Stimulated activated CD4-positive, alpha-beta T cell treated with anti-CD3 and anti-CD28 coated beads, Interleukin-1b, Interleukin-23, amount 100 ng/mL, for 48 hours (primary cell): ENCODE data around the gene SCD.
A peak's percentile ranks its signal among the peaks of the same experiment; 100 is the strongest.
"Not testable (repeated sequence)": the region's sequence is repeated elsewhere in the genome, so short reads cannot be mapped to it uniquely, and the experiment has no call there.

Source experiments
- DNase-seq: peaks from one replicate; pipeline ENCODE4 v3.0.0-alpha.2; 2020

Gene SCD

DNA sequence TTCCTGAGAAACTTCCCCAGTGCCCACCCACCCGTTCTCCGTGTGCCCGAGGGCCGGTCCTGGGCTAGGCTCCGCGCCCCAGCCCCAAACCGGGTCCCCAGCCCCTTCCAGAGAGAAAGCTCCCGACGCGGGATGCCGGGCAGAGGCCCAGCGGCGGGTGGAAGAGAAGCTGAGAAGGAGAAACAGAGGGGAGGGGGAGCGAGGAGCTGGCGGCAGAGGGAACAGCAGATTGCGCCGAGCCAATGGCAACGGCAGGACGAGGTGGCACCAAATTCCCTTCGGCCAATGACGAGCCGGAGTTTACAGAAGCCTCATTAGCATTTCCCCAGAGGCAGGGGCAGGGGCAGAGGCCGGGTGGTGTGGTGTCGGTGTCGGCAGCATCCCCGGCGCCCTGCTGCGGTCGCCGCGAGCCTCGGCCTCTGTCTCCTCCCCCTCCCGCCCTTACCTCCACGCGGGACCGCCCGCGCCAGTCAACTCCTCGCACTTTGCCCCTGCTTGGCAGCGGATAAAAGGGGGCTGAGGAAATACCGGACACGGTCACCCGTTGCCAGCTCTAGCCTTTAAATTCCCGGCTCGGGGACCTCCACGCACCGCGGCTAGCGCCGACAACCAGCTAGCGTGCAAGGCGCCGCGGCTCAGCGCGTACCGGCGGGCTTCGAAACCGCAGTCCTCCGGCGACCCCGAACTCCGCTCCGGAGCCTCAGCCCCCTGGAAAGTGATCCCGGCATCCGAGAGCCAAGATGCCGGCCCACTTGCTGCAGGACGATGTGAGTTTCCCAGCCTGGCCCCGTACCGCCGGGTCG is at the start of gene SCD:
Gene SCD (plus strand): TSS at position 469 of the 803 bp plus-strand sequence. CDS start 272 bp downstream, at position 741.
- DNase-seq: peak; percentile 90

DNA sequence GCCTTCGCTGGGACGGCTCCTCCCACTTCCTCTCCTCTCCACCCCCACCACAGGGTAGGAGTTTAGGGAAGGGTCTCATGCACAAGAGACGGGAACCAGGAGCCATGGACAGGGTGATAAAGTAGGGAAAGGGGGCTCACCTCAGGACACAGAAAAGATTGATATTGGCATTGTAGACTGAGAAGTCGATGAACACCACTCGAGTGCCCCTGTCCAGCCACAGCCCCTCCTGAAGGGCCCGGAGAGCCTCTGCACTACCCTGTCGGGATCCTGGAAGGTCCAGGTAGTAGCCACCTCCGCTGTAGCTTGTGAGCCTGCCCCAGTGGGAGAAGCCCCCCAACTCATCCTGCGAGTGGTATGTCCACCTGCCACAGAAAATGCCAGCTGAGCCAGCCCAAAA is 49.8 kb upstream of the SCD start:
- no peak for DNase-seq

DNA sequence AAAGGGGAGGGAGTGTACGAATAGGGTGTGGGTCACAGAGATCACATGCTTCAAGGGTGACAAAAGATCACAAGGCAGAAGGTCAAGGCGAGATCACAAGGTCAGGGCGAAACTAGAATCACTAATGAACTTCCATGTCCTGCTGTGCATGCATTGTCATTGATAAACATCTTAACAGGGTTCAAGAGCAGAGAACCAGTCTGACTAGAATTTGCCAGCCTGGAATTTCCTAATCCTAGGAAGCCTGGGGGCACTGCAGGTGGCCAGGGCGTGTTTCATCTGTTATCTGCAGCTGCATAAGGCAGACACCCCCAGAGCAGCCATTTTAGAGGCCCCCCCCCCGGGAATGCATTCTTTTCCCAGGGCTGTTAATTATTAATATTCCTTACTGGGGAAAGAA is 45.9 kb upstream of the SCD start:
- not testable (repeated sequence) for DNase-seq

DNA sequence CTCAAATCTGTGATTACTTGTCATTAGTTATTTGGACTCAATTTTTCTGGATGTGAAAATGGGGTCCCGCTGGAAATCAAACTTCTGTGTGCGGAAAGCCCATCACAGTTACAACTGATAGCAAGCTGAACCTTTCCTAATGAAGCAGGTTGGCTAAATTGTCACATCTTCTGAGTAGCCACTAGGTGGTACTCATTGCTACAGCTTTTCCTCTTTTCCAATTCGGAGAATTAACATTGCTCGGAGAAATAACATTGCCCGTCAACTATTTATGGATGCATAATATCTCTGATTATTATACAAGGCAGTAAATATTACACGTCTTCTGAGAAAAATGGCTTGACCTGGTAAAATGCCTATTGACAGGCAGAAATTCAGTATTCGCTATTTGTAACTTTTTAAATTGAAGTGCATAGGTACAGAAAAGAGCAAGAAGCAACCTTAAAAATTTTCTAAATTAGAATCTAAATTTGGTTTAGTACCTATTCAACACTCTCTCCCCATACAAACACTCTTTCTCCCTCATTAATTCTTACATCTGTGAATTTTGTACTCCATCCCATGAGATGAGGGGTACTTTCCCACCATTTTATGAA is 43.2 kb upstream of the SCD start:
- DNase-seq: no peak

DNA sequence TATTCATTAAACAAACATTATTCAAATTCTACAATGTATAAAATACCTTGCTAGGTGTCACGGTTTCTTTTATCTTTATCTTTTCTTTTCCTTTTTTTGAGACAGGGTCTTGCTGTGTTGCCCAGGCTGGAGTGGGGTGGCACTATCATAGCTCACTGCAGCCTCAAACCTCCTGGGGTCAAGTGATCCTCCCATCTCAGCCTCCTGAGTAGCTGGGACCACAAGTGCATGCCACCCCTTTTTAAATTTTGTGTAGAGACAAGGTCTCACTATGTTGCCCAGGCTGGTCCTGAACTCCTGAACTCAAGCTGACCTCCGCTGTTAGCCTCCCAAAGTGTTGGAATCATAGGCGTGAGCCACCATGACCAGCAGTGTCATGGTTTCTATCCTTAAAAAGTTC is 42.6 kb upstream of the SCD start:
- no peak for DNase-seq

DNA sequence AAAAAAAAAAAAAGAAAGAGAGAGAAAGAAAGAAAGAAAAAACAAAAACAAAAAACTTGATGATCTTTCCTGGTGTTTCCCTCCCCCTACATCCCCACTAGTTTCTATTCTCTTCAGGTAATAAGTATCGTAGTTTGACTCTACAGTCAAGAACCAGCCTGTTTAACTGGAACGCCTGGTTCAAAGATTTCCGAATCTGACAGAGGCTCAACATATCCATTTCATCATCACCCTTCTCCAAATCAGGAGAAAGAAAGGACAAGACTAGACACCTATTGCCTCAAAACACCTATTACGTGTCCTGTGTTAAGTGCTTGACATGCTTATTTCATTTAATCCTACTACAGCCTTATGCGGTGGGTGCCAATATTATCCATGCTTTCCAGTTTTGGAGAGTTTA is 40.2 kb upstream of the SCD start:
- DNase-seq: no peak

DNA sequence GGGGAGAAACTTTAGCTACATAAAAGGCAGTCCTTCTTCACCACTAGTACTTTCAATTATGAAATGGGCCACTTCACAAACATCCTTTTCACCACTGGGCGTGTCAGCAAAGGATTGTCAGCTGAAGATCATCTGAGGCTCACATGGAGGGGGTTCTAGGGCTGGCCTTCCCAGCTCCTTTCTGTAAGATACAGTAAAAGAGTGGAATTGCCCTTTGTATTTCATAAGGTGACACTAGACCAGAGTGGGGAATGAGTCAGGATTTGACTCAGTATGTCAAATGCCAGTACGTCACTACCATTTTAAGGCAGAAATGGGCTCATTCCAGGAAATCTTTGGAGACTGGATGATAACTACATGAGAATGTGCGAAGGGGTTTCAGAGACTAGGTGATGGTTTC is 39.3 kb upstream of the SCD start:
- DNase-seq: no peak

DNA sequence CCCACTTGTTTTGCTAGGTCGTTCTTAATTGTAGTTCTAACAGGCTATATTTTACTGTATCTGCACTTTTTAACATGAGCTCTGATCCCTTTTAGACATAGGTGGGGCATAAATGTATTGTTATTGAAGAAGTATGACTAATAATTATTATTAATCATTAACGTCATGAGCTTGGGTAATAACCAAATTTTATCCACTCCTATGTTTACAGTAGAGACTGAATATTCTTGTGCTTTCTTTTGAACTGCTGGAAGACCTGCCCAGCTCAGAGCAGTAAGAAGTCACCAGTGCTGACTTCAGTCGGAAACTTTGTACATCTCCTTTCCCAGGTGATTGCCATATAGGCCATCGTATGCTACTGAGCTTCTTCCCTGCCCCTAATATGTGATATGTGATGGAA is 35.7 kb upstream of the SCD start:
- DNase-seq: no peak

DNA sequence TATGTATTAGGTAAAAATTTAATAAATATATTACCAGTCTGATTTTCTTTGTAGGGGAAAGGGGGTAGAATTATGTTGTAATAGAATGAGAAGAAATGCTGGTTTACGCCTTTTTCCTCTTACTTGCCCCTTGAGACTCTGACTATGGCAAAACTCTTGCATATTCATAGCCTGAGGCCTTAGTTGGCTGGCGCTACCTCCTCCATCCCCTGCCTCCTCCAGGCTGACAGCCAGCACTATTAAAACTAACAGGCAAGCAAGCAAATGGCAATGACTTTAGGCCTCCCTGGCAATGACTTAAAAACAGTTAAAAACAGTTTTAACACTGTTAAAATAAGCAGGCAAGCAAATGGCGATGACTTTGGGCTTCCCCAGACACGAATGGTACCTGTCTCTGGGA is 31.4 kb upstream of the SCD start:
- no peak for DNase-seq

DNA sequence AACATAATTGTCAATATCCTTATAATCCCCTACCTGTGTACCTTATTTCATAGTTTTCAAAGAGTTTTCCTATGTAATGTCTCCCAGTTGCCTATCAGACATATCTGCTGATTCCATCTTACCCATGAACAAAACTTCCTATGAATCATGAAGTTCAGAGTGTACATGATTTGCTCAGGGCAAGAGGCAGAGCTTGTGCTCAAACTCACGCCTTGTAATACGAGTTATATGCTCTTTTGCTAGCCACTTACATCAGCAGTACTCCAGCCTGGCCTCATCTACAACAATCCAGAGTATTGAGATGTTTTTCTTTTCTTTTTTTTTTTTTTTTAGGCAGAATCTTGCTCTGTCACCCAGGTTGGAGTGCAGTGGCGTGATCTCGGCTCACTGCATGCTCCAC is 28.8 kb upstream of the SCD start:
- no peak for DNase-seq

DNA sequence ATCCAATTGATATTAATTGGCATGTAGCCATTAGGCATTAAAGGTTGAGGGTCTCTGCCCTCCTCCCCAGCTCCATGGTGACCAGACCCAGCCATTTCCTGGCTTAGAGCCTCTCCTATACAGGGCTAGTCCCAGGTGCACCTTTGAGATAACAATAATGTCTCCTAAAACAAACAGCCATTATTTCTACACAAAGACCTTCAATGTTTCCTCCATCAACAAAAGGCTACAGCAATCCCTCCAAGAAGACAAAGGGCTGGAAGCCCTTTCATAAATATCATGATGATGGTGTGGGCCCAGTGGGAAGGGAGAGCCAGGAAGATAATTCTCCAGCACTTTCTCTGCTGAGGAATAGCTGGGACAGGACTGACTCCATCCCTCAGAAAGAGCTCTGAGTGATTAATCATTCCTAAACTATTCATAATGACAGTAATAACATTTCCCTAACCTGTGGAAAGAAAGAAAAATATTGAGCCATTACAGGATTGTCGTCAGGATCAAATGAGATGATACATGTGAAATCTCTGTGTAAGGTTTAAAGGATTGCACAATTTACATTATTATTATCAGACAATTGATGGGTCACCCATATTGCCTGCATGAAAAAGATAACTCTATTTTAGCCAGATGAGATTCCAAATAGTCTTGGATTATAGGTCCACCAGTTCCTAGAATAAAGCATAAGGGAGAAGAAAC is 27.2 kb upstream of the SCD start:
- DNase-seq: no peak

DNA sequence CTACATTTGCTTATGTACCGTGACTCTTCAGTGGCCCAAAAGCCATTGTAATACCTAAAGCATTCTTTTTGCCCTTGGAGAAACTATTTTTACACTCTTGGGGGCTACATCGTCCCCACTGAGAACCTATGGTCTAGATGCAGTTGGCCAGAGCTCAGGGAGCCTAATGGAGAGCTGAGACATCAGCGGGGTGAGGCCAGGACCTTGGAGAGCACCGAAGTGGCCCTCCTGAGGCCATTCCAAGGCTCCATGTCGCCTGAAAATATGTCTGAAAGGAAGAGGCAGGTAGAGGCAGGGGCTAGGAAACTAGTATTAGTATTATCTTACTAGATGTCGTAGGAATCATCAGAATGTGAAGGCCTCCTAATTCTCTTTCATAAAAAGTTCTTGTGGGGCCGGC is 21.9 kb upstream of the SCD start:
- DNase-seq: no peak

DNA sequence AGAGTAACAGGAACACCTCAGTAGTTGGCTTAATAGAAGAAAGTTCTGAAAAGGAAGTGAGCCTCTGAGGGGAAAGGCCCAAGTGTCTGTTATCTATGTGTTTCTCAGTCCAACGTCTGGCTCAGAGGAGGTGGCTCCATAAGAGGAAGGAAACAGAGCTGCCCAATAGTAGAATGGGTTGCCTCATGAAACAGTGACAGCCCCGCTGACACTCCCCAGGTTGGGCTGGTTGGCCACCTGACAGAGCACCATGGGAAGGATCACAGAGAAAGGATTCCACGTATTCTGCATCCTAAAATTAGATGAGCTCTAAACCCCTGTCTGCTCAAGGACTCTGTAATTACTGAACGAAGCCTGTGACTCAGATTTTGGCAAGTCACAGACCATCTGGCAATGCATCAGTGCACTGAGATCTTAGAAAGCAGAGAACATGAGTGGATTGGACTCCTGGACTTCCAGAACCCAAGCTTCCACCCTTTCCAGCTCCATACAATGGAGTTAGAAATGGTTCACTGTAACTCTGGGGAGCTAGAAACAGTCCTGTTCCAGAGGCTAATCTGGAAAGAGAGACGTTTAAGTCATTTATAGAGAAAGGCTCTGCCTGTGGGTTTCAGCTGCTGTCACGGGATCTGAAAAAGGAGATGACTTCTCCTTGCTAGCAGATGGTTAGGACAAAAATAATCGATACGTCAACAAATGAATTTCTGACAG is 19.9 kb upstream of the SCD start:
- DNase-seq: peak; percentile 28

DNA sequence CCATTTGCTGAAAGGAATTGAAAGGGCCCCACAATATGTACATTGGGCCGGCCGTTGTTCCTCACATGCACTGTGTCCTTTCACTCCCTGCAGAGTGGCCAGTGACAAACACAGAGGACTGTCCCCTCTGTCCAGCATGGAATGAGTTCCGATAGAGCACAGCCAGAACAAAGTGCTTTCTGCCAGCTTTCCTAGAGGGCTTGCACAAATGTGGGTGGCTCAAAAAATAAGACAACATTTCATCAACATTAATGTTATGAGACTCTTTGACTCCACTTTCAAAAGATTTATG is 19.4 kb upstream of the SCD start:
- no peak for DNase-seq

DNA sequence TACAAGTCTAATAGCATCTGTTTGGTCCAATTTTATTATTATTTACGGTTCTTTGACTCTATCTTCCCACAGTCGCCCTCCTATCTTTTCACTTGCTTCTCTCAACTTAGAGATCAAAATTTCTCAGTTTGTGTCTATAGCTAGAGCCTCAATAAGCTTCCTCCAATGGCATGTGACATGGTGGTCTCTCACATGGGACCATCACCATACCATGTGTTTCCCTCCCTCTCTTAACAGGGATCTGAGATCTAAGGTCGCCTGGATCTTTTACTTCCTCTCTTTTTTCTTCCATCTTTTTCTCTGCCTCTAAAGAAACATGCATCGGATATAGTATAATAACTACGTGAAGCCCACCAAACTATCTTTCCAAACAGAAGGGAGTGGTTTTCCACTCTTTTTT is 18.8 kb upstream of the SCD start:
- no peak for DNase-seq

DNA sequence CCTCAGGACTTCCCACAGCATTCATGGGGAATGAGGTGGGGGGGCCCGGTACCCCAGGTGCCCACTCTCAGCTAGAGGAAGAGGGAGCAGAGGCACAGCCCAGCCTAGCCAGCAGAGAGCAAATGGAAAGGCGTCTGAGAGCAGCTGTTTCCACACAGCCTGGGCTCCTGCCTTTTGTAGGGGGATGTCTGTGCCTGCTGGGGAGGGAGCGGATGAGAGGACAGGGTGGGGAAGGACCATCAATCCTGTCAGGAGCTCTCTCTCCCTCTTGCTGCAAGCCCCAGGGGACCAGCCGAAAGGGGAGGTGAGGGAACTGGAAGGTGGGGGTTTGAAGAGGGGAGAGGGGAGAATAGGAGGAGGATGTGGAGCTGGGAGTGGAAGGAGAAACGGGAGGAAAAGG is 17.0 kb upstream of the SCD start, which contains the start of gene PKD2L1:
Gene PKD2L1 (minus strand): TSS at position 150 of the 400 bp plus-strand sequence. CDS start 125 bp downstream, at position 25.
- DNase-seq: no peak

DNA sequence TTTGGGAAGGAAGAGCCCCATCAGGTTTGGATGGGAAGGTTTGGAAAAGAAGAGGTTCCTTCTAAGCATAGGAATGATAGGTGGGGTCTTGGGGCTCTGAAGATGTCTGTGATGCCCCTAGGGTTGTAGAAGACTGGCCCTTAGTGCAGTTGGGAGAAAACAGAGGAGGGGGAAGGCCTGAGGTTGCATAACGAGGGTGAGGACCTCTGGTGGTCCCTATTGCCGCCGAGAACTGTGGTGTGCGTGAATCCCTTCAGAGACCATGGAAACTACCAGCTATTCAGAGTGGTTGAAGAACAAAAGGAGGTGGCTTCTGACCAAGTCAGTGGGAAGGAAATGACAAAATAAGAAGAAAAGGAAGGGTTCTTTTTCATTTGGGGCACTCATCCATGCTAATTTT is 13.9 kb upstream of the SCD start:
- DNase-seq: no peak

DNA sequence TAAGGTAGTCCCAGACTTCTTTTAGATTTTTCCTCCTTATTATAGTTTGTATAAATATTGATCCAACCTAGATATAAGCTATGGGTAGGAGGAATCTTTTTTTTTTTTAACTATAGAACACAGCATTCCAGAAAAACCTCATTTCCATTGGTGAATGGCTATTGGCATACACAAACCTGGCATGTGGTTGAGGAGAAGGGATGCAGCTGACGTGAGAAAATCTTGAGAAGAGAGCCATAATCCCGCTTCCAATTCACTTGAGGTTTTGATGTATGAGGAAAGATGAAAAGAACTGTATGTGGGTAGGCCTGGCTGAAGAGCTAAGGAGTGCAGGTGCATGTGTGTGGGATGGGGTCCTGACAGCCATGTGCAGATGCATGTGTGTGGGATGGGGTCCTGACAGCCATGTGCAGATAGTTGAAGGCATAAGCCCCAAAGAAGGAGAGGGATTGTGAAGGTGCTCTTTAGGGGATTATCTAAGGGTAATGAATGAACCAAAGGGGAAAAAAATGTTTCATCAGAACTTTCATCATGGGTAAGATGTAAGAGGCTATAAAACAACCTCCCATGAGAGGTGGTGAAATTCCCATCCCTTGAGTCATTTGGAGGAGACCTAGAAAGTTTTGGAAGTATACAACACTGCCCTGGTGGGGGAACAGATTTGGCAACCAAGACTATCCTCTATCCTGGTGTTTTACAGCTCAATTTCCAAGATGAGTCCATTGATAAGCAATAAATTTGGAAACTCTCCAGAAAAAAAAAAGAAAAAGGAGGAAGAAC is 13.2 kb upstream of the SCD start:
- DNase-seq: no peak

DNA sequence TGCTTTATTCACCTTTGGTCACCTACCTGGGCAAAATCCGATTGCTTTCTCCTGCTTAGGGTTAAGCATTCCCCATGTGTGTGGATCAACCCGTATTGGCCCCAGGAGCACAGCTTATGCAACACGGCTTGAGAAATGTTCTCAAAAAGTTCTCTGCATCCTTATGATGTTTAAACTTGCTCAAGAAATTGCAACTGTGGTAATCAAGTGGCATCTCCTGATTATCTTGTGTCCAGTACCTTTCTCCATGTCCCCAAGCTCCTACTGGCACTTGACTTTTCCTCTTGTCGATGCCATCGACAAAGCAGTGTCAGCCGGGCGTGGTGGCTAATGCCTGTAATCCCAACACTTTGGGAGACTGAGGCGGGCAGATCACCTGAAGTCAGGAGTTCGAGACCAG is 12.3 kb upstream of the SCD start:
- DNase-seq: no peak

DNA sequence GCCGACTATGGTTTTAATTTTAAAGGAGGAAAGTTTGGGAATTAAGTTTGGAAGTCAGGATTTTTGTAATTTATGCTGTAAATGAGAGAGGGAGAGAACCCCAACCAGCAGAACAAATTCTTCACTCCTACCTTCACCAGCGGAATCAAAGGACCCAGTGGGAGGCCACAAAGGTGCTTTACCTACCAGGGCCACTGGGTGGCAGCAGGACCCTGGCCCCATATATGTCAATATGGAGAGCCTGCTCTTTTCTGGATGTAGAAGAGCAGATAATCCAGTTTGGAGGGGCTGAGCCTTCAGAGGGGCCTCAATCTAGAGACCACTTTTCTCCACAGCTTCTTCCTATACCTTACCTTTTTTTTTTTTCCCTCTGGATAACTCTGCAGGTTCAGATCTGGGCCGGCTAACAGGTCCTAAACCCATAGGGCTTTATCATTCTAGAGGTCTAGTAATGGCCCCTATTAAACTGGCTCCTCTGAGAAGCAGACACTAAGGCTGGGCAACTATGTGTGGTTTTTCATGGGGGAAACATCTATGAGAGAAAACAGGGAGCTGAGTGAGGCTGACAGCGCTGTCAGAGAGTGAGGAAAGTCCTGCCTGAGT is 8.5 kb upstream of the SCD start:
- peak; percentile 79 for DNase-seq

DNA sequence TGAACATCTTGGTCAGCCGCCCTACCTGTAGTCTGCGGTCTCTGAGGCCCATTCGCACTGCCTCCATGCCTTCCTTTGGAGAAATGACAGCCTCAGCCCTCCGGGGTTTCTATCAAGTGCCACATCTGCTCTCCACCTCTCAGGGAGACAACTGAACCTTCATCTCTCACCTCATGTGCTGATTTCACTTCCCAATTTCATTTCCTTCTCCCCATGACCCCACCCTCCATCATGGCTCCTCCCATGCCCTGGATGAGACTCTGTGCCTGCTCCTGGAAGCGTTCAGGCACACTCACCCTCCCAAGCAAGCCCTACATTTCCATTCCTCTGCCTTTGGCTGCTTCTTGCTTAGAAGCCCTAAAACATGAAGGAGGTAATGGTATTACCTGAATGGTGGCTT is 7.8 kb upstream of the SCD start:
- no peak for DNase-seq
